GM12891 (cell line): Measurements from ENCODE around the gene IGFBP5.

Experiments
- POLR2A ChIP-seq: IDR thresholded peaks from 2 replicates; pipeline ENCODE4 v1.6.1; 2011; ENCODE audit warnings: low read depth, low read length, control low read depth
- POLR2AphosphoS5 ChIP-seq: IDR thresholded peaks from 2 replicates; pipeline ENCODE4 v1.6.1; 2011; ENCODE audit warnings: low read depth, low read length, control low read depth
- TAF1 ChIP-seq: IDR thresholded peaks from 2 replicates; pipeline ENCODE4 v1.6.1; 2011; ENCODE audit warnings: low read depth, low read length, control low read depth

GRCh38 chr2:216687111-216687510 is 8.2 kb downstream of the IGFBP5 start:
- TF ChIP-seq POLR2AphosphoS5 (no peak), TAF1 (no peak), POLR2A (no peak)
